Chondrocyte (in vitro differentiated cells): ENCODE data around the gene PCDHGB3. TPM values are rescaled to one million over a fixed set of nuclear protein-coding genes. Genes with fewer than 3 reads are reported as not detected.
"Not testable (repeated sequence)": the region's sequence is repeated elsewhere in the genome, so short reads cannot be mapped to it uniquely, and the experiment has no call there.

Experiments
- DNase-seq: peaks from one replicate; pipeline ENCODE4 v3.0.0; 2021; ENCODE audit warnings: mixed read lengths, low spot score
- H3K27ac Mint-ChIP-seq: one replicate; pipeline ENCODE4 v1.8.0; 2021; ENCODE audit warnings: mild to moderate bottlenecking, moderate library complexity, mixed read lengths; ENCODE audit not compliant: unreplicated experiment
- H3K27me3 Mint-ChIP-seq: 2 replicates; pipeline ENCODE4 v1.8.0; 2021; ENCODE audit warnings: low read depth, mixed read lengths
- H3K36me3 Mint-ChIP-seq: 2 replicates; pipeline ENCODE4 v1.8.0; 2021; ENCODE audit warnings: low read depth, mixed read lengths
- H3K4me1 Mint-ChIP-seq: 2 replicates; pipeline ENCODE4 v1.8.0; 2021; ENCODE audit warnings: low read depth, mild to moderate bottlenecking, mixed read lengths
- H3K4me3 Mint-ChIP-seq: one replicate; pipeline ENCODE4 v1.8.0; 2021; ENCODE audit warnings: mild to moderate bottlenecking, moderate library complexity, mixed read lengths; ENCODE audit not compliant: unreplicated experiment
- H3K9me3 Mint-ChIP-seq: 2 replicates; pipeline ENCODE4 v1.8.0; 2021; ENCODE audit warnings: low read depth, mixed read lengths
- CTCF ChIP-seq: fragments of 200-600 bp; sonication (generic); IDR thresholded peaks from 2 replicates; pipeline ENCODE4 v1.5.0; 2021; ENCODE audit warnings: antibody characterized with exemption, mild to moderate bottlenecking, moderate library complexity
- total RNA-seq: library from RNA; stranded (reverse); gene quantifications from 3 replicates; pipeline ENCODE4 v1.2.1, GENCODE V29; 2021

PCDHGB3 gene
- total RNA-seq, 1 donor from 2014 or later: 0.30 TPM

GRCh38 chr5:141345327-141345726, 24.7 kb upstream of the PCDHGB3 start:
- DNase-seq: no peak
- Mint-ChIP-seq H3K27me3 (no peaks in the 10 kb centered on the region), H3K27ac (no peak overlapping the region), H3K36me3 (peaks cover 4% of the 10 kb centered on the region), H3K4me1 (no peaks in the 10 kb centered on the region), H3K9me3 (peaks cover 43% of the 10 kb centered on the region), H3K4me3 (no peak overlapping the region)
- TF ChIP-seq CTCF: no peak

- not testable (repeated sequence) for H3K4me1 Mint-ChIP-seq, H3K27ac Mint-ChIP-seq, H3K36me3 Mint-ChIP-seq, H3K4me3 Mint-ChIP-seq, DNase-seq, H3K27me3 Mint-ChIP-seq
- peaks cover 44% of the 10 kb centered on the region for H3K9me3 Mint-ChIP-seq
These were observed 24.0 kb upstream of the PCDHGB3 start for GRCh38 chr5:141346017-141346416.

- Mint-ChIP-seq H3K4me1 (no peaks in the 10 kb centered on the region), H3K36me3 (peaks cover 6% of the 10 kb centered on the region), H3K27me3 (no peaks in the 10 kb centered on the region), H3K4me3 (peak within 1 kb of the TSS; percentile 62), H3K27ac (no peak within 1 kb of the TSS), H3K9me3 (peaks cover 39% of the 10 kb centered on the region)
- TF ChIP-seq CTCF: peak; percentile 62
- DNase-seq: no peak
These were observed 20.0 kb upstream of the PCDHGB3 start, which contains the start of gene PCDHGB1 for GRCh38 chr5:141349917-141350619. Gene PCDHGB1, plus strand, starts transcription at chr5:141350099. Its CDS starts 162 bp downstream, at chr5:141350261.

GRCh38 chr5:141351591-141351990, 18.5 kb upstream of the PCDHGB3 start:
- DNase-seq: no peak
- Mint-ChIP-seq H3K27ac (no peak overlapping the region), H3K4me3 (no peak overlapping the region), H3K27me3 (no peaks in the 10 kb centered on the region), H3K36me3 (peaks cover 9% of the 10 kb centered on the region), H3K9me3 (peaks cover 45% of the 10 kb centered on the region), H3K4me1 (no peaks in the 10 kb centered on the region)
- no peak for TF ChIP-seq CTCF

- no peak for DNase-seq
- no peak within 1 kb of the TSS for H3K4me3 Mint-ChIP-seq
- peaks cover 54% of the 10 kb centered on the region for H3K9me3 Mint-ChIP-seq
- no peak within 1 kb of the TSS for H3K27ac Mint-ChIP-seq
- TF ChIP-seq CTCF: peak; percentile 49
- H3K27me3 Mint-ChIP-seq: no peaks in the 10 kb centered on the region
- peaks cover 12% of the 10 kb centered on the region for H3K36me3 Mint-ChIP-seq
- no peaks in the 10 kb centered on the region for H3K4me1 Mint-ChIP-seq
These were observed 15.1 kb upstream of the PCDHGB3 start, which contains the start of gene PCDHGA4 for GRCh38 chr5:141354900-141355469. Gene PCDHGA4, plus strand, starts transcription at chr5:141355021. Its CDS starts 87 bp downstream, at chr5:141355108.
